Neural progenitor cell (in vitro differentiated cells): ENCODE data around the gene RUVBL1.

Experiments
- EZH2 ChIP-seq: fragments of 200-600 bp; sonication (generic); IDR thresholded peaks from 2 replicates; pipeline ENCODE4 v1.6.1; 2017; ENCODE audit warnings: antibody characterized with exemption, mild to moderate bottlenecking, moderate library complexity
- TF ChIP-seq, protein P1 (sequence below): fragments of 200-600 bp; sonication (generic); IDR thresholded peaks from 2 replicates; pipeline ENCODE4 v1.5.1; 2017; ENCODE audit warnings: antibody characterized with exemption, mild to moderate bottlenecking

DNA sequence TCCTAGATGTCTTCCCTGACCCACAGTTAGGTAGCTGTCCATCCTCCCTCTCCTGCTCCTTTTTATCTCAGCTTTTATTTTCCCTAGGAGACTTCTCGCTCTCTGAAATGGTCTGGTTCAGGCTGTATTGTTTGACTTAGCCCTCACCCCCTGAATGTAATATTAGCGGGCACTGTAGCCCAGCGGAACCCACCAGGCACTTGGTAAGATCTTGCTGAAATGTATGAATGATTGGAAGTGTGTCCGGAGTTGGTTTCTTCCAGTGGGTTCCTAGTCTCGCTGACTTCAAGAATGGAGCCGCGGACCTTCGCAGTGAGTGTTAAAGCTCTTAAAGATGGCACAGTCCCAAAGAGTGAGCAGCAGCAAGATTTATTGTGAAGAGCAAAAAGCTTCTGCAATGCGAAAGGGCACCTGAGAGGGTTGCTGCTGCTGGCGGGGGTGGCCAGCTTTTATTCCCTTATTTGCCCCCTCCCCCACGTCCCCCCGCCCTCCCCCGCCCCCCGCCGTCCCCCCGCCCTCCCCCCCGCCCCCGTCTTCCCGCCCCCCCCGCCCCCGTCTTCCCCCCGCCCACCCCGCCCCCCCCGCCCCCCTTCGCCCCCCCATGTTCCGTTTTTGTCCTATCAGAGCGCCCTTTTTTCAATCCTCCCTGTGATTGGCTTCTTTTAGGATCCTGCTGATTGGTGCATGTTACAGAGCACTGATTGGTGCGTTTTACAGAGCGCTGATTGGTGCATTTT is 29.0 kb upstream of the RUVBL1 start:
- TF ChIP-seq, protein P1, sequence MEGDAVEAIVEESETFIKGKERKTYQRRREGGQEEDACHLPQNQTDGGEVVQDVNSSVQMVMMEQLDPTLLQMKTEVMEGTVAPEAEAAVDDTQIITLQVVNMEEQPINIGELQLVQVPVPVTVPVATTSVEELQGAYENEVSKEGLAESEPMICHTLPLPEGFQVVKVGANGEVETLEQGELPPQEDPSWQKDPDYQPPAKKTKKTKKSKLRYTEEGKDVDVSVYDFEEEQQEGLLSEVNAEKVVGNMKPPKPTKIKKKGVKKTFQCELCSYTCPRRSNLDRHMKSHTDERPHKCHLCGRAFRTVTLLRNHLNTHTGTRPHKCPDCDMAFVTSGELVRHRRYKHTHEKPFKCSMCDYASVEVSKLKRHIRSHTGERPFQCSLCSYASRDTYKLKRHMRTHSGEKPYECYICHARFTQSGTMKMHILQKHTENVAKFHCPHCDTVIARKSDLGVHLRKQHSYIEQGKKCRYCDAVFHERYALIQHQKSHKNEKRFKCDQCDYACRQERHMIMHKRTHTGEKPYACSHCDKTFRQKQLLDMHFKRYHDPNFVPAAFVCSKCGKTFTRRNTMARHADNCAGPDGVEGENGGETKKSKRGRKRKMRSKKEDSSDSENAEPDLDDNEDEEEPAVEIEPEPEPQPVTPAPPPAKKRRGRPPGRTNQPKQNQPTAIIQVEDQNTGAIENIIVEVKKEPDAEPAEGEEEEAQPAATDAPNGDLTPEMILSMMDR: no peak
- no peak for TF ChIP-seq EZH2
